Liver (tissue), 3 donors: Measurements from ENCODE around the gene IL17RE.

Source experiments
- FOXA1 ChIP-seq: IDR thresholded peaks from 2 replicates; pipeline ENCODE4 v1.6.1; 2016; ENCODE audit warnings: antibody characterized with exemption
- GABPA ChIP-seq, 2 donors: IDR thresholded peaks in 1 of 2; conservative IDR thresholded peaks in 1 of 2; 2 replicates each; pipeline ENCODE4 v1.6.1; 2016; ENCODE audit warnings: antibody characterized with exemption in 2 of 2, mild to moderate bottlenecking in 1 of 2, moderate library complexity in 1 of 2
- HNF4A ChIP-seq, 2 donors: conservative IDR thresholded peaks; 2 replicates each; pipeline ENCODE4 v1.6.1; 2016; ENCODE audit warnings: antibody characterized with exemption in 2 of 2, mild to moderate bottlenecking in 2 of 2
- NR2F2 ChIP-seq: IDR thresholded peaks from 2 replicates; pipeline ENCODE4 v1.6.1; 2016; ENCODE audit warnings: antibody characterized with exemption
- RAD21 ChIP-seq, 2 donors: IDR thresholded peaks; 2 replicates each; pipeline ENCODE4 v1.6.1; 2016; ENCODE audit warnings: antibody characterized with exemption in 2 of 2, mild to moderate bottlenecking in 2 of 2
- RXRA ChIP-seq, 2 donors: IDR thresholded peaks; 2 replicates each; pipeline ENCODE4 v1.6.1; 2017 to 2018; ENCODE audit warnings: antibody characterized with exemption in 2 of 2, mild to moderate bottlenecking in 1 of 2
- SP1 ChIP-seq: IDR thresholded peaks from 2 replicates; pipeline ENCODE4 v1.6.1; 2018; ENCODE audit warnings: antibody characterized with exemption, mild to moderate bottlenecking
- TAF1 ChIP-seq: conservative IDR thresholded peaks from 2 replicates; pipeline ENCODE4 v1.6.1; 2016; ENCODE audit warnings: antibody characterized with exemption, mild to moderate bottlenecking
- YY1 ChIP-seq: IDR thresholded peaks from 2 replicates; pipeline ENCODE4 v1.6.1; 2016; ENCODE audit warnings: antibody characterized with exemption, mild to moderate bottlenecking
- TF ChIP-seq, protein P1 (sequence below): fragments of 150-350 bp; IDR thresholded peaks from 2 replicates; pipeline ENCODE4 v1.5.1; 2017; ENCODE audit warnings: improper control_type of control experiment, low read depth, low read length; ENCODE audit not compliant: missing input control
- TF ChIP-seq, protein P2 (sequence below): IDR thresholded peaks from 2 replicates; pipeline ENCODE4 v1.6.1; 2016; ENCODE audit warnings: antibody characterized with exemption
- TF ChIP-seq, protein P3 (sequence below): IDR thresholded peaks from 2 replicates; pipeline ENCODE4 v1.6.1; 2016; ENCODE audit warnings: antibody characterized with exemption, mild to moderate bottlenecking
- TF ChIP-seq, protein P4 (sequence below): IDR thresholded peaks from 2 replicates; pipeline ENCODE4 v1.6.1; 2016; ENCODE audit warnings: antibody characterized with exemption
- TF ChIP-seq, protein P5 (sequence below): IDR thresholded peaks from 2 replicates; pipeline ENCODE4 v1.6.1; 2016; ENCODE audit warnings: antibody characterized with exemption
- donor health status: healthy.
- donor health status: healthy.

DNA sequence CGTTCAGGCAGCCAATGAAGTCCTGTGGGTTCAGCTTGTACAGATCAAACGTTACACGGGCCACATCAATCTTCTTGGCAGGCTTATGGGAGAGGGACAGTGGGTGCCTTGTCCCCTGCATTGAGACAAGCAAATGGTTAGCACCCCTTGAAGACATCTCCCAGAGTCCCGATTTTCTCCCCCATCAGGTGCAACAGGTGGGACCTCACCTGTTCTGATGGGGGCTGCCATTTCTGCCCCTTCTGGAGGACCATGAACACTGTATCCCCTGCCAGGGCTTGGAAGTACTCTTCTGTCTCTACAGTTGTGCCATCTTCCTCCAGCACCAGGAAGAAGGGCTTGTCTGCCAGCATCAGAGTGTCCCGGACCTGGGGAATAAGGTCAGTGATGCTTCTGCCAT, 32.7 kb upstream of the IL17RE start:
- TF ChIP-seq, protein P1, sequence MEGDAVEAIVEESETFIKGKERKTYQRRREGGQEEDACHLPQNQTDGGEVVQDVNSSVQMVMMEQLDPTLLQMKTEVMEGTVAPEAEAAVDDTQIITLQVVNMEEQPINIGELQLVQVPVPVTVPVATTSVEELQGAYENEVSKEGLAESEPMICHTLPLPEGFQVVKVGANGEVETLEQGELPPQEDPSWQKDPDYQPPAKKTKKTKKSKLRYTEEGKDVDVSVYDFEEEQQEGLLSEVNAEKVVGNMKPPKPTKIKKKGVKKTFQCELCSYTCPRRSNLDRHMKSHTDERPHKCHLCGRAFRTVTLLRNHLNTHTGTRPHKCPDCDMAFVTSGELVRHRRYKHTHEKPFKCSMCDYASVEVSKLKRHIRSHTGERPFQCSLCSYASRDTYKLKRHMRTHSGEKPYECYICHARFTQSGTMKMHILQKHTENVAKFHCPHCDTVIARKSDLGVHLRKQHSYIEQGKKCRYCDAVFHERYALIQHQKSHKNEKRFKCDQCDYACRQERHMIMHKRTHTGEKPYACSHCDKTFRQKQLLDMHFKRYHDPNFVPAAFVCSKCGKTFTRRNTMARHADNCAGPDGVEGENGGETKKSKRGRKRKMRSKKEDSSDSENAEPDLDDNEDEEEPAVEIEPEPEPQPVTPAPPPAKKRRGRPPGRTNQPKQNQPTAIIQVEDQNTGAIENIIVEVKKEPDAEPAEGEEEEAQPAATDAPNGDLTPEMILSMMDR = no peak
- TF ChIP-seq SP1 = no peak
- TF ChIP-seq YY1 = no peak
- TF ChIP-seq, protein P2, sequence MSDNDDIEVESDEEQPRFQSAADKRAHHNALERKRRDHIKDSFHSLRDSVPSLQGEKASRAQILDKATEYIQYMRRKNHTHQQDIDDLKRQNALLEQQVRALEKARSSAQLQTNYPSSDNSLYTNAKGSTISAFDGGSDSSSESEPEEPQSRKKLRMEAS = no peak
- TF ChIP-seq, protein P3, sequence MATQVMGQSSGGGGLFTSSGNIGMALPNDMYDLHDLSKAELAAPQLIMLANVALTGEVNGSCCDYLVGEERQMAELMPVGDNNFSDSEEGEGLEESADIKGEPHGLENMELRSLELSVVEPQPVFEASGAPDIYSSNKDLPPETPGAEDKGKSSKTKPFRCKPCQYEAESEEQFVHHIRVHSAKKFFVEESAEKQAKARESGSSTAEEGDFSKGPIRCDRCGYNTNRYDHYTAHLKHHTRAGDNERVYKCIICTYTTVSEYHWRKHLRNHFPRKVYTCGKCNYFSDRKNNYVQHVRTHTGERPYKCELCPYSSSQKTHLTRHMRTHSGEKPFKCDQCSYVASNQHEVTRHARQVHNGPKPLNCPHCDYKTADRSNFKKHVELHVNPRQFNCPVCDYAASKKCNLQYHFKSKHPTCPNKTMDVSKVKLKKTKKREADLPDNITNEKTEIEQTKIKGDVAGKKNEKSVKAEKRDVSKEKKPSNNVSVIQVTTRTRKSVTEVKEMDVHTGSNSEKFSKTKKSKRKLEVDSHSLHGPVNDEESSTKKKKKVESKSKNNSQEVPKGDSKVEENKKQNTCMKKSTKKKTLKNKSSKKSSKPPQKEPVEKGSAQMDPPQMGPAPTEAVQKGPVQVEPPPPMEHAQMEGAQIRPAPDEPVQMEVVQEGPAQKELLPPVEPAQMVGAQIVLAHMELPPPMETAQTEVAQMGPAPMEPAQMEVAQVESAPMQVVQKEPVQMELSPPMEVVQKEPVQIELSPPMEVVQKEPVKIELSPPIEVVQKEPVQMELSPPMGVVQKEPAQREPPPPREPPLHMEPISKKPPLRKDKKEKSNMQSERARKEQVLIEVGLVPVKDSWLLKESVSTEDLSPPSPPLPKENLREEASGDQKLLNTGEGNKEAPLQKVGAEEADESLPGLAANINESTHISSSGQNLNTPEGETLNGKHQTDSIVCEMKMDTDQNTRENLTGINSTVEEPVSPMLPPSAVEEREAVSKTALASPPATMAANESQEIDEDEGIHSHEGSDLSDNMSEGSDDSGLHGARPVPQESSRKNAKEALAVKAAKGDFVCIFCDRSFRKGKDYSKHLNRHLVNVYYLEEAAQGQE = no peak
- TF ChIP-seq FOXA1 = no peak
- TF ChIP-seq RAD21 (IDR thresholded peaks at IDR 0.05) = no peak
- TF ChIP-seq, protein P4, sequence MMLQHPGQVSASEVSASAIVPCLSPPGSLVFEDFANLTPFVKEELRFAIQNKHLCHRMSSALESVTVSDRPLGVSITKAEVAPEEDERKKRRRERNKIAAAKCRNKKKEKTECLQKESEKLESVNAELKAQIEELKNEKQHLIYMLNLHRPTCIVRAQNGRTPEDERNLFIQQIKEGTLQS = no peak
- no peak for TF ChIP-seq GABPA (IDR thresholded peaks at IDR 0.05 in 1 of 2, conservative IDR thresholded peaks at IDR 0.05 in 1 of 2)
- TF ChIP-seq HNF4A (conservative IDR thresholded peaks at IDR 0.05) = no peak
- TF ChIP-seq, protein P5, sequence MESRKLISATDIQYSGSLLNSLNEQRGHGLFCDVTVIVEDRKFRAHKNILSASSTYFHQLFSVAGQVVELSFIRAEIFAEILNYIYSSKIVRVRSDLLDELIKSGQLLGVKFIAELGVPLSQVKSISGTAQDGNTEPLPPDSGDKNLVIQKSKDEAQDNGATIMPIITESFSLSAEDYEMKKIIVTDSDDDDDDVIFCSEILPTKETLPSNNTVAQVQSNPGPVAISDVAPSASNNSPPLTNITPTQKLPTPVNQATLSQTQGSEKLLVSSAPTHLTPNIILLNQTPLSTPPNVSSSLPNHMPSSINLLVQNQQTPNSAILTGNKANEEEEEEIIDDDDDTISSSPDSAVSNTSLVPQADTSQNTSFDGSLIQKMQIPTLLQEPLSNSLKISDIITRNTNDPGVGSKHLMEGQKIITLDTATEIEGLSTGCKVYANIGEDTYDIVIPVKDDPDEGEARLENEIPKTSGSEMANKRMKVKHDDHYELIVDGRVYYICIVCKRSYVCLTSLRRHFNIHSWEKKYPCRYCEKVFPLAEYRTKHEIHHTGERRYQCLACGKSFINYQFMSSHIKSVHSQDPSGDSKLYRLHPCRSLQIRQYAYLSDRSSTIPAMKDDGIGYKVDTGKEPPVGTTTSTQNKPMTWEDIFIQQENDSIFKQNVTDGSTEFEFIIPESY = no peak
- TF ChIP-seq RXRA (IDR thresholded peaks at IDR 0.05) = no peak
- no peak for TF ChIP-seq TAF1
- TF ChIP-seq NR2F2 = no peak
